ENCODE results near the gene ARVCF.

DNA sequence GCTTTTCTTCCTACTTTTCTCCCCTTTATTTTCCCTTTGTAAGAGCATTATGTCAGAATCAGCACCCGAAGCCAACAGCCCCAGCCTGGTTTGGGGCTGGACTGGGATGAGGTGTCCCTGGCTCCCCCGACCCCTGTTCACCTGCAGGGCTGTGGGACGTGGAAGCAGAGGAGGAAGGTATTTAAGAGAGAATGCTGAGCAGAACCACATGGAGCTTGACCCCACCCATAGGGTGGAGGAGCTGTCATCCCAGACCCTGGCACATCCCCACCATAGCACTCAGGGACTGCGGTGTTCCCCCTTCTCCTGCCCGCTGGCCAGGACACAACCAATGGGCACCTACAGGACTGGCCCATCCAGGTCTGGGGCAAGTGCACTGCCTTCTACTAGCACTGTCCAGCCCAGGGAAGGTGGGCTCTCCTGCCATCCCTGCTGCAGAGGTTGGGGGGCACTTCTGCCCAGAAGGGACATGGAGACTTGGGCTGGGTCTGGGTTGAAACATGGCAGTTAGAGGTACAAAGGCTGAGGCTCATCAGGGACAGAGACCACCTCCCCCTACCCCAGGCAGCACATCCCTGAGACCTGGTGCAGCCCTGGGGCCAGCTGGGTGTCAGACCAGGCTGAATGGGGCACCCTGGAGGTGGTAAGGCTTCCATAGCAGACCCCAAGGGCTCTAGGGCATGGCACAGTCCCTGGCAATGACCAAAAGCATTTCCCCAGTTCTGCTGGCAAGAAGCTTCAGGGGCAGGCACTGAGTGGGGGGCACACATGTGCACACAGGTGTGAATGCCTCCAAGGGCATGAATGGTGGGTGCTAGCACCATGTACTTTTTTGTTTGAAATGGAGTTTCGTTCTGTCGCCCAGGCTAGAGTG is 23.9 kb upstream of the ARVCF start:
- TF ChIP-seq, protein P1, sequence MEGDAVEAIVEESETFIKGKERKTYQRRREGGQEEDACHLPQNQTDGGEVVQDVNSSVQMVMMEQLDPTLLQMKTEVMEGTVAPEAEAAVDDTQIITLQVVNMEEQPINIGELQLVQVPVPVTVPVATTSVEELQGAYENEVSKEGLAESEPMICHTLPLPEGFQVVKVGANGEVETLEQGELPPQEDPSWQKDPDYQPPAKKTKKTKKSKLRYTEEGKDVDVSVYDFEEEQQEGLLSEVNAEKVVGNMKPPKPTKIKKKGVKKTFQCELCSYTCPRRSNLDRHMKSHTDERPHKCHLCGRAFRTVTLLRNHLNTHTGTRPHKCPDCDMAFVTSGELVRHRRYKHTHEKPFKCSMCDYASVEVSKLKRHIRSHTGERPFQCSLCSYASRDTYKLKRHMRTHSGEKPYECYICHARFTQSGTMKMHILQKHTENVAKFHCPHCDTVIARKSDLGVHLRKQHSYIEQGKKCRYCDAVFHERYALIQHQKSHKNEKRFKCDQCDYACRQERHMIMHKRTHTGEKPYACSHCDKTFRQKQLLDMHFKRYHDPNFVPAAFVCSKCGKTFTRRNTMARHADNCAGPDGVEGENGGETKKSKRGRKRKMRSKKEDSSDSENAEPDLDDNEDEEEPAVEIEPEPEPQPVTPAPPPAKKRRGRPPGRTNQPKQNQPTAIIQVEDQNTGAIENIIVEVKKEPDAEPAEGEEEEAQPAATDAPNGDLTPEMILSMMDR (IDR thresholded peaks at IDR 0.05): no peak
- TF ChIP-seq EP300 (IDR thresholded peaks at IDR 0.05) (no peak), POLR2A (IDR thresholded peaks at IDR 0.05) (no peak), POLR2AphosphoS5 (IDR thresholded peaks at IDR 0.05) (no peak)

Data from gastroesophageal sphincter (tissue), 3 donors.